ENCODE results near the gene XAB2.
A peak's percentile ranks its signal among the peaks of the same experiment; 100 is the strongest.
"Not testable (repeated sequence)": the region's sequence is repeated elsewhere in the genome, so short reads cannot be mapped to it uniquely, and the experiment has no call there.

Gene XAB2

GRCh38 chr19:7577422-7577821 lies 51.9 kb downstream of the XAB2 start:
- DNase-seq (ENCODE audit: low read depth), result not testable (repeated sequence)

GRCh38 chr19:7575434-7576040 lies 53.8 kb downstream of the XAB2 start:
- DNase-seq (ENCODE audit: low read depth), result peak; percentile 31

GRCh38 chr19:7570761-7571160 lies 58.6 kb downstream of the XAB2 start:
- DNase-seq (ENCODE audit: low read depth), result no peak
